H9 (cell line): ENCODE measurements around the gene DUSP7. TPM values are rescaled to one million over a fixed set of nuclear protein-coding genes. Genes with fewer than 3 reads are reported as not detected.

Experiments
- DNase-seq: peaks from one replicate; pipeline ENCODE4 v3.0.0-alpha.2; 2017
- H2AFZ ChIP-seq: one replicate; pipeline ENCODE4 v1.6.1; 2013; ENCODE audit warnings: mild to moderate bottlenecking, low read length, control low read depth, moderate library complexity
- H2AK5ac ChIP-seq: 2 replicates; pipeline ENCODE4 v1.6.1; 2013; ENCODE audit warnings: low read length, control low read depth, mixed read lengths; ENCODE audit not compliant: insufficient read length
- H2BK120ac ChIP-seq: one replicate; pipeline ENCODE4 v1.6.1; 2013; ENCODE audit warnings: low read depth, mild to moderate bottlenecking, low read length, control low read depth, inconsistent platforms; ENCODE audit not compliant: poor library complexity, severe bottlenecking
- H2BK12ac ChIP-seq: 2 replicates; pipeline ENCODE4 v1.6.1; 2013; ENCODE audit warnings: low read length, control low read depth, mixed read lengths, low read depth; ENCODE audit not compliant: insufficient read length
- H2BK15ac ChIP-seq: 2 replicates; pipeline ENCODE4 v1.6.1; 2013; ENCODE audit warnings: low read depth, low read length, control low read depth
- H2BK20ac ChIP-seq: one replicate; pipeline ENCODE4 v1.6.1; 2013; ENCODE audit warnings: low read depth, mild to moderate bottlenecking, low read length, control low read depth, inconsistent platforms; ENCODE audit not compliant: poor library complexity, severe bottlenecking
- H2BK5ac ChIP-seq: 2 replicates; pipeline ENCODE4 v1.6.1; 2013; ENCODE audit warnings: low read length, control low read depth, mixed read lengths; ENCODE audit not compliant: insufficient read length
- H3K14ac ChIP-seq: 2 replicates; pipeline ENCODE4 v1.6.1; 2013; ENCODE audit warnings: low read length, control low read depth; ENCODE audit not compliant: insufficient read depth
- H3K18ac ChIP-seq: 2 replicates; pipeline ENCODE4 v1.6.1; 2013; ENCODE audit warnings: low read depth, mild to moderate bottlenecking, mixed read lengths, low read length, control low read depth; ENCODE audit not compliant: insufficient read length
- H3K23ac ChIP-seq: 2 replicates; pipeline ENCODE4 v1.6.1; 2013; ENCODE audit warnings: low read length, control low read depth, mixed read lengths, low read depth; ENCODE audit not compliant: insufficient read length
- H3K23me2 ChIP-seq: 2 replicates; pipeline ENCODE4 v1.6.1; 2013; ENCODE audit warnings: low read depth, mild to moderate bottlenecking, mixed read lengths, low read length, control low read depth; ENCODE audit not compliant: insufficient read length, poor library complexity, severe bottlenecking
- H3K27ac ChIP-seq: 2 replicates; pipeline ENCODE4 v1.5.1; 2013; ENCODE audit warnings: low read length, control low read depth, mixed read lengths, low read depth; ENCODE audit not compliant: insufficient read length
- H3K27me3 ChIP-seq: 2 replicates; pipeline ENCODE4 v1.6.1; 2013; ENCODE audit warnings: low read length, control low read depth, inconsistent platforms; ENCODE audit not compliant: insufficient read depth
- H3K4ac ChIP-seq: 2 replicates; pipeline ENCODE4 v1.6.1; 2013; ENCODE audit warnings: low read depth, mild to moderate bottlenecking, control low read depth, inconsistent platforms, low read length, moderate library complexity
- H3K4me1 ChIP-seq: 2 replicates; pipeline ENCODE4 v1.6.1; 2013; ENCODE audit warnings: low read length, control low read depth, inconsistent platforms; ENCODE audit not compliant: insufficient read depth
- H3K4me2 ChIP-seq: 2 replicates; pipeline ENCODE4 v1.6.1; 2013; ENCODE audit warnings: low read length, control low read depth, mixed read lengths; ENCODE audit not compliant: insufficient read length, insufficient read depth
- H3K56ac ChIP-seq: 2 replicates; pipeline ENCODE4 v1.6.1; 2013; ENCODE audit warnings: low read depth, mild to moderate bottlenecking, mixed read lengths, low read length, control low read depth; ENCODE audit not compliant: insufficient read length
- H3K79me1 ChIP-seq: 2 replicates; pipeline ENCODE4 v1.6.1; 2013; ENCODE audit warnings: low read depth, mild to moderate bottlenecking, moderate library complexity, low read length, control low read depth, inconsistent platforms; ENCODE audit not compliant: insufficient read depth, poor library complexity, severe bottlenecking
- H3K79me2 ChIP-seq: 2 replicates; pipeline ENCODE4 v1.6.1; 2013; ENCODE audit warnings: low read length, control low read depth, inconsistent platforms; ENCODE audit not compliant: insufficient read depth
- H3K9ac ChIP-seq: 2 replicates; pipeline ENCODE4 v1.6.1; 2013; ENCODE audit warnings: low read length, control low read depth, mixed read lengths; ENCODE audit not compliant: insufficient read length; ENCODE audit errors: extremely low read depth
- H3K9me3 ChIP-seq: one replicate; pipeline ENCODE4 v1.6.1; 2013; ENCODE audit warnings: low read depth, low read length, inconsistent platforms; ENCODE audit not compliant: control insufficient read depth
- H3T11ph ChIP-seq: one replicate; pipeline ENCODE4 v1.6.1; 2013; ENCODE audit warnings: mild to moderate bottlenecking, low read length, control low read depth, inconsistent platforms
- H4K20me1 ChIP-seq: one replicate; pipeline ENCODE4 v1.6.1; 2013; ENCODE audit not compliant: control insufficient read depth, insufficient read length, insufficient read depth
- H4K5ac ChIP-seq: 2 replicates; pipeline ENCODE4 v1.6.1; 2013; ENCODE audit warnings: low read depth, mild to moderate bottlenecking, mixed read lengths, low read length, control low read depth; ENCODE audit not compliant: insufficient read length
- H4K8ac ChIP-seq: replicated peaks from 2 replicates; pipeline ENCODE4 v1.6.1; 2013; ENCODE audit warnings: low read length, control low read depth, mixed read lengths, low read depth; ENCODE audit not compliant: insufficient read length
- H4K91ac ChIP-seq: 2 replicates; pipeline ENCODE4 v1.6.1; 2013; ENCODE audit warnings: low read depth, mild to moderate bottlenecking, moderate library complexity, mixed read lengths, low read length, control low read depth; ENCODE audit not compliant: insufficient read length
- H3K27ac Mint-ChIP-seq, 3 experiments: 2 replicates in 2 of 3; 3 replicates in 1 of 3; pipeline ENCODE4 v1.8.0; 2020 to 2021; ENCODE audit warnings: mixed read lengths in 3 of 3, mild to moderate bottlenecking in 1 of 3, moderate library complexity in 1 of 3
- H3K27me3 Mint-ChIP-seq: 2 replicates; pipeline ENCODE4 v1.8.0; 2021; ENCODE audit warnings: low read depth, mild to moderate bottlenecking, moderate library complexity, mixed read lengths
- H3K36me3 Mint-ChIP-seq, 3 experiments: 2 replicates in 2 of 3; 3 replicates in 1 of 3; pipeline ENCODE4 v1.8.0; 2020 to 2021; ENCODE audit warnings: low read depth in 3 of 3, mixed read lengths in 3 of 3; ENCODE audit not compliant: insufficient read depth in 1 of 3
- H3K4me1 Mint-ChIP-seq, 2 experiments: 2 replicates each; pipeline ENCODE4 v1.8.0; 2020; ENCODE audit warnings: mixed read lengths in 2 of 2
- H3K4me3 Mint-ChIP-seq, 2 experiments: 2 replicates in 1 of 2; 3 replicates in 1 of 2; pipeline ENCODE4 v1.8.0; 2020 to 2021; ENCODE audit warnings: mild to moderate bottlenecking in 2 of 2, mixed read lengths in 2 of 2, moderate library complexity in 1 of 2
- H3K9me3 Mint-ChIP-seq, 2 experiments: 2 replicates in 1 of 2; 3 replicates in 1 of 2; pipeline ENCODE4 v1.8.0; 2020; ENCODE audit warnings: mild to moderate bottlenecking in 2 of 2, mixed read lengths in 2 of 2, moderate library complexity in 1 of 2
- WGBS: extraction: QIAGEN DNeasy Blood & Tissue Kit; methylation state at CpG from one replicate; pipeline ENCODE4 v1.1.7; 2013; ENCODE audit warnings: missing lambda C conversion rate, low lambda C conversion rate, mixed read lengths; ENCODE audit not compliant: insufficient read length; ENCODE audit errors: extremely low coverage; 5-methylcytosine and 5-hydroxymethylcytosine counted together
- total RNA-seq: library from RNA; stranded (reverse); gene quantifications from 2 replicates; pipeline ENCODE4 v1.2.1, GENCODE V29; 2021
- TF ChIP-seq, protein P1 (sequence below): fragments of 200-600 bp; sonication (generic); conservative IDR thresholded peaks from 3 replicates; pipeline ENCODE4 v1.8.0; 2021; ENCODE audit warnings: antibody characterized with exemption, mild to moderate bottlenecking

DUSP7 gene
- total RNA-seq, 1 experiment from 2014 or later, result 24.0 TPM

GRCh38 chr3:52015438-52016228 is 40.7 kb downstream of the DUSP7 start:
- TF ChIP-seq, protein P1, sequence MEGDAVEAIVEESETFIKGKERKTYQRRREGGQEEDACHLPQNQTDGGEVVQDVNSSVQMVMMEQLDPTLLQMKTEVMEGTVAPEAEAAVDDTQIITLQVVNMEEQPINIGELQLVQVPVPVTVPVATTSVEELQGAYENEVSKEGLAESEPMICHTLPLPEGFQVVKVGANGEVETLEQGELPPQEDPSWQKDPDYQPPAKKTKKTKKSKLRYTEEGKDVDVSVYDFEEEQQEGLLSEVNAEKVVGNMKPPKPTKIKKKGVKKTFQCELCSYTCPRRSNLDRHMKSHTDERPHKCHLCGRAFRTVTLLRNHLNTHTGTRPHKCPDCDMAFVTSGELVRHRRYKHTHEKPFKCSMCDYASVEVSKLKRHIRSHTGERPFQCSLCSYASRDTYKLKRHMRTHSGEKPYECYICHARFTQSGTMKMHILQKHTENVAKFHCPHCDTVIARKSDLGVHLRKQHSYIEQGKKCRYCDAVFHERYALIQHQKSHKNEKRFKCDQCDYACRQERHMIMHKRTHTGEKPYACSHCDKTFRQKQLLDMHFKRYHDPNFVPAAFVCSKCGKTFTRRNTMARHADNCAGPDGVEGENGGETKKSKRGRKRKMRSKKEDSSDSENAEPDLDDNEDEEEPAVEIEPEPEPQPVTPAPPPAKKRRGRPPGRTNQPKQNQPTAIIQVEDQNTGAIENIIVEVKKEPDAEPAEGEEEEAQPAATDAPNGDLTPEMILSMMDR, result no peak
- no peak overlapping the region for H2BK20ac ChIP-seq
- no peak overlapping the region for H2AK5ac ChIP-seq
- H3K4me1 ChIP-seq, result no peaks in the 10 kb centered on the region
- H2BK12ac ChIP-seq, result no peak overlapping the region
- no CpG with 5 or more reads among the region's 13 CpGs for WGBS
- no peak overlapping the region for H3K56ac ChIP-seq
- no peak overlapping the region for H3T11ph ChIP-seq
- H3K79me1 ChIP-seq, result no peaks in the 10 kb centered on the region
- no peak for DNase-seq
- no peak overlapping the region for H4K5ac ChIP-seq
- H3K79me2 ChIP-seq, result no peaks in the 10 kb centered on the region
- no peak overlapping the region for H4K8ac ChIP-seq
- no peaks in the 10 kb centered on the region for H4K20me1 ChIP-seq
- H4K91ac ChIP-seq, result no peak overlapping the region
- H3K9me3 ChIP-seq, result no peaks in the 10 kb centered on the region
- H2AFZ ChIP-seq, result no peak overlapping the region
- no peaks in the 10 kb centered on the region for H3K36me3 Mint-ChIP-seq
- H3K27me3 ChIP-seq, result no peaks in the 10 kb centered on the region
- H2BK120ac ChIP-seq, result no peak overlapping the region
- no peak overlapping the region for H3K4ac ChIP-seq
- no peak overlapping the region for H3K9ac ChIP-seq
- H3K18ac ChIP-seq, result no peak overlapping the region
- no peak overlapping the region for H3K27ac ChIP-seq
- no peak overlapping the region for H3K23ac ChIP-seq
- H3K9me3 Mint-ChIP-seq, result no peaks in the 10 kb centered on the region
- no peaks in the 10 kb centered on the region for H3K23me2 ChIP-seq
- H3K4me2 ChIP-seq, result no peak overlapping the region
- H2BK15ac ChIP-seq, result no peak overlapping the region
- H3K27me3 Mint-ChIP-seq, result no peaks in the 10 kb centered on the region; the same call in 1 of the 2 replicates
- H3K4me3 Mint-ChIP-seq, result no peak overlapping the region
- no peak overlapping the region for H3K27ac Mint-ChIP-seq
- peaks cover 5 to 12% of the 10 kb centered on the region in 2 experiments; a peak in 3 of 4 replicates for H3K4me1 Mint-ChIP-seq
- H2BK5ac ChIP-seq, result no peak overlapping the region
- no peak overlapping the region for H3K14ac ChIP-seq
